Measurements from ENCODE around the gene PUM1. TPM values are rescaled to one million over a fixed set of nuclear protein-coding genes. Genes with fewer than 3 reads are reported as not detected.

The PUM1 gene
- total and polyA plus RNA-seq, 2 donors (not counting 3 experiments of a cell fraction or from before 2014, with no cell fraction given): 94.7 to 124 TPM

- Histone ChIP-seq H3K4me3 (replicated peaks in 1 of 3; ENCODE audit: insufficient read depth in 1 of 3, low read depth in 1 of 3, low read length in 3 of 3) (no peak overlapping the region), H4K20me1 (replicated peaks; ENCODE audit: control insufficient read depth, extremely low read depth, insufficient read depth, low read length) (peaks cover 26% of the 10 kb centered on the region), H3K4me1 (ENCODE audit: control insufficient read depth, extremely low read depth, insufficient read depth, low read length) (peaks cover 8% of the 10 kb centered on the region), H2AFZ (ENCODE audit: low read depth, low read length) (no peak overlapping the region), H3K4me2 (ENCODE audit: insufficient read depth, low read length) (no peak overlapping the region), H3K27me3 (ENCODE audit: control insufficient read depth in 2 of 2, insufficient read depth in 2 of 2, low read length in 2 of 2) (no peaks in the 10 kb centered on the region), H3K79me2 (ENCODE audit: control insufficient read depth, insufficient read depth, low read length) (peaks cover 100% of the 10 kb centered on the region), H3K9me3 (replicated peaks; ENCODE audit: control insufficient read depth, insufficient read depth, low read length) (no peaks in the 10 kb centered on the region), H3K27ac (ENCODE audit: insufficient read depth, low read depth, low read length) (no peak overlapping the region), H3K9ac (replicated peaks; ENCODE audit: extremely low read depth, insufficient read depth, low read length) (no peak overlapping the region), H3K36me3 (ENCODE audit: control insufficient read depth in 2 of 2, extremely low read depth in 1 of 2, insufficient read depth in 2 of 2, low read length in 2 of 2) (peaks cover 0 to 4% of the 10 kb centered on the region in 2 experiments), H3K9me1 (replicated peaks; ENCODE audit: control insufficient read depth, extremely low read depth, insufficient read depth, low read length) (no peaks in the 10 kb centered on the region)
- intact Hi-C loops (cut with micrococcal nuclease) (no loop called here), dilution Hi-C loops (cut with MboI; ENCODE audit: extremely low pct_ligation_motif_present, low sequenced_read_pairs) (no loop called here)
- POLR2A ChIA-PET: no interaction called here
- FAIRE-seq (no peak), DNase-seq (ENCODE audit: low read depth, low spot score) (no peak)
- CTCF ChIA-PET: no interaction called here
- BruUV-seq (replicated peaks): no TSS peak
- no peak for TF ChIP-seq GATA2 (IDR thresholded peaks at IDR 0.05; ENCODE audit: insufficient read depth, insufficient read length, low read depth, low read length)
- no peak for TF ChIP-seq MYC (IDR thresholded peaks at IDR 0.05; ENCODE audit: low read depth, low read length)
- TF ChIP-seq JUN (IDR thresholded peaks at IDR 0.05; ENCODE audit: borderline replicate concordance, insufficient read depth, insufficient read length, low read depth): no peak
- no peak for TF ChIP-seq FOS (IDR thresholded peaks at IDR 0.05; ENCODE audit: borderline replicate concordance, insufficient read depth, low read length)
- TF ChIP-seq POLR2AphosphoS5 (IDR thresholded peaks at IDR 0.05; ENCODE audit: insufficient read depth, low read depth, low read length): no peak
- TF ChIP-seq MAX (IDR thresholded peaks at IDR 0.05; ENCODE audit: insufficient read depth, insufficient read length): no peak
- no peak for TF ChIP-seq POLR2A (IDR thresholded peaks at IDR 0.05; ENCODE audit: low read depth, low read length)
- no peak for TF ChIP-seq EZH2 (IDR thresholded peaks at IDR 0.05; ENCODE audit: borderline replicate concordance, low read depth, low read length, severe bottlenecking)
- TF ChIP-seq, protein P1, sequence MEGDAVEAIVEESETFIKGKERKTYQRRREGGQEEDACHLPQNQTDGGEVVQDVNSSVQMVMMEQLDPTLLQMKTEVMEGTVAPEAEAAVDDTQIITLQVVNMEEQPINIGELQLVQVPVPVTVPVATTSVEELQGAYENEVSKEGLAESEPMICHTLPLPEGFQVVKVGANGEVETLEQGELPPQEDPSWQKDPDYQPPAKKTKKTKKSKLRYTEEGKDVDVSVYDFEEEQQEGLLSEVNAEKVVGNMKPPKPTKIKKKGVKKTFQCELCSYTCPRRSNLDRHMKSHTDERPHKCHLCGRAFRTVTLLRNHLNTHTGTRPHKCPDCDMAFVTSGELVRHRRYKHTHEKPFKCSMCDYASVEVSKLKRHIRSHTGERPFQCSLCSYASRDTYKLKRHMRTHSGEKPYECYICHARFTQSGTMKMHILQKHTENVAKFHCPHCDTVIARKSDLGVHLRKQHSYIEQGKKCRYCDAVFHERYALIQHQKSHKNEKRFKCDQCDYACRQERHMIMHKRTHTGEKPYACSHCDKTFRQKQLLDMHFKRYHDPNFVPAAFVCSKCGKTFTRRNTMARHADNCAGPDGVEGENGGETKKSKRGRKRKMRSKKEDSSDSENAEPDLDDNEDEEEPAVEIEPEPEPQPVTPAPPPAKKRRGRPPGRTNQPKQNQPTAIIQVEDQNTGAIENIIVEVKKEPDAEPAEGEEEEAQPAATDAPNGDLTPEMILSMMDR (IDR thresholded peaks at IDR 0.05; ENCODE audit: extremely low read depth in 1 of 2, insufficient read depth in 1 of 2, low read depth in 1 of 2, low read length in 2 of 2): no peak
Observed at GRCh38 chr1:31033598-31033997, 31.9 kb downstream of the PUM1 start.
